Sigmoid colon (tissue), 7 donors: ENCODE measurements around the gene GLA. TPM values are rescaled to one million over a fixed set of nuclear protein-coding genes. Genes with fewer than 3 reads are reported as not detected.

Experiments used
- DNase-seq: peaks from one replicate; pipeline ENCODE4 v3.0.0-alpha.2; 2019
- H3K27ac ChIP-seq, 4 donors: fragments of 200-600 bp; sonication (generic); one replicate each; pipeline ENCODE4 v1.5.1; 2016 to 2019; ENCODE audit warnings: mild to moderate bottlenecking in 1 of 4
- H3K27me3 ChIP-seq, 3 donors: fragments of 200-600 bp; sonication (generic); one replicate each; pipeline ENCODE4 v1.5.1; 2019; ENCODE audit warnings: mild to moderate bottlenecking in 1 of 3
- H3K36me3 ChIP-seq, 4 donors: fragments of 200-600 bp; sonication (generic); one replicate each; pipeline ENCODE4 v1.5.1; 2016 to 2019
- H3K4me1 ChIP-seq, 4 donors: fragments of 200-600 bp; sonication (generic); one replicate each; pipeline ENCODE4 v1.5.1; 2017 to 2019
- H3K4me3 ChIP-seq, 4 donors: fragments of 200-600 bp; sonication (generic); one replicate each; pipeline ENCODE4 v1.5.1; 2017 to 2019; ENCODE audit warnings: mild to moderate bottlenecking in 2 of 4, moderate library complexity in 1 of 4
- H3K9me3 ChIP-seq, 4 donors: fragments of 200-600 bp in 3 of 4; sonication (generic) in 3 of 4; one replicate each; pipeline versions ENCODE4 v1.5.1 to v1.6.1; 2013 to 2019
- CTCF ChIP-seq, 4 experiments: fragments of 450-650 bp in 3 of 4; fragments of 200-600 bp in 1 of 4; IDR thresholded peaks; one replicate each; pipeline ENCODE4 v1.5.1; 2016 to 2019; ENCODE audit warnings: antibody characterized with exemption in 4 of 4, mild to moderate bottlenecking in 3 of 4, moderate library complexity in 2 of 4
- EP300 ChIP-seq, 4 donors: sonication (generic); formaldehyde crosslinking; IDR thresholded peaks; one replicate each; pipeline ENCODE4 v1.6.1; 2017; ENCODE audit warnings: antibody characterized with exemption in 4 of 4
- POLR2A ChIP-seq, 2 donors: fragments of 450-650 bp; IDR thresholded peaks; one replicate each; pipeline ENCODE4 v1.6.1; 2016; ENCODE audit warnings: antibody characterized with exemption in 2 of 2, mild to moderate bottlenecking in 2 of 2, moderate library complexity in 2 of 2
- POLR2AphosphoS5 ChIP-seq, 4 donors: sonication (generic); formaldehyde crosslinking; IDR thresholded peaks; one replicate each; pipeline ENCODE4 v1.6.1; 2017; ENCODE audit warnings: antibody characterized with exemption in 4 of 4
- WGBS, 2 donors: extraction: QIAGEN DNeasy Blood & Tissue Kit; methylation state at CpG; one replicate each; pipeline ENCODE4 v1.1.7; 2013; 5-methylcytosine and 5-hydroxymethylcytosine counted together
- intact Hi-C: fragments of 100-400 bp; cut with DNase I; formaldehyde crosslinking; loops from one replicate; pipeline ENCODE4 v1.15.1; 2023
- polyA plus RNA-seq, 3 donors: library from polyadenylated mRNA; stranded (reverse); fragments of 200-250 nt; gene quantifications; one replicate each; pipeline ENCODE4 v1.2.3, GENCODE V29; 2013
- total RNA-seq, 4 donors: library from RNA; depleted of rRNA; stranded (reverse); fragments of >200 nt; gene quantifications; one replicate each; pipeline ENCODE4 v1.1.0, GENCODE V29; 2016
- donor health status: healthy with polysubstance abuse.
- donor health status: Bipolar disorder and iron deficiency.
- donor health status: healthy.

The GLA gene
- total and polyA plus RNA-seq, 7 donors = 6.0 to 24.0 (median 14.1) TPM

- intact Hi-C loops = loop anchor here (5.0 kb wide), 1 partner anchor 47 kb away; the partner anchor contains the start of gene TIMM8A
- no peaks in the 10 kb centered on the region for H3K9me3 ChIP-seq
- peaks cover 0 to 8% (median 0%) of the 10 kb centered on the region in 4 donors for H3K4me1 ChIP-seq
- H3K27me3 ChIP-seq = no peaks in the 10 kb centered on the region
- TF ChIP-seq EP300 (IDR thresholded peaks at IDR 0.05) = no peak
- TF ChIP-seq POLR2AphosphoS5 (IDR thresholded peaks at IDR 0.05) = no peak
- no peak for TF ChIP-seq POLR2A (IDR thresholded peaks at IDR 0.05)
- TF ChIP-seq CTCF (IDR thresholded peaks at IDR 0.05) = no peak
- DNase-seq = no peak
- H3K27ac ChIP-seq = no peak overlapping the region
- no peak overlapping the region for H3K4me3 ChIP-seq
- peaks cover 0 to 11% (median 2%) of the 10 kb centered on the region in 4 donors for H3K36me3 ChIP-seq
These were observed 13.4 kb downstream of the GLA start for GRCh38 chrX:101394372-101394771.

- Histone ChIP-seq H3K4me3 (no peak overlapping the region), H3K4me1 (peaks cover 0 to 8% (median 0%) of the 10 kb centered on the region in 4 donors), H3K36me3 (peaks cover 0 to 11% (median 2%) of the 10 kb centered on the region in 4 donors), H3K9me3 (no peaks in the 10 kb centered on the region), H3K27me3 (no peaks in the 10 kb centered on the region), H3K27ac (no peak overlapping the region)
- DNase-seq = no peak
- TF ChIP-seq EP300 (IDR thresholded peaks at IDR 0.05) (no peak), POLR2A (IDR thresholded peaks at IDR 0.05) (no peak), POLR2AphosphoS5 (IDR thresholded peaks at IDR 0.05) (no peak), CTCF (IDR thresholded peaks at IDR 0.05) (no peak)
- intact Hi-C loops = loop anchor here (5.0 kb wide), 1 partner anchor 46 kb away; the partner anchor contains the start of gene TIMM8A
- WGBS, 2 donors = 57 to 82% methylated on average over 11 of the region's 11 CpGs
These were observed 14.0 kb downstream of the GLA start for GRCh38 chrX:101393530-101394305.

GRCh38 chrX:101391831-101392230 lies 15.9 kb downstream of the GLA start:
- intact Hi-C loops = loop anchor here (2.0 to 5.0 kb wide), 2 partner anchors 15 to 45 kb away; partner anchors contain the start of genes GLA and TIMM8A
- TF ChIP-seq POLR2AphosphoS5 (IDR thresholded peaks at IDR 0.05) = no peak
- 12 to 36% methylated on average over 6 of the region's 6 CpGs for WGBS, 2 donors
- DNase-seq = no peak
- Histone ChIP-seq H3K9me3 (no peaks in the 10 kb centered on the region), H3K36me3 (peaks cover 0 to 11% (median 2%) of the 10 kb centered on the region in 4 donors), H3K27me3 (no peaks in the 10 kb centered on the region), H3K4me3 (peak overlapping the region in 2 of 4 donors; percentile 46 to 53), H3K27ac (peak overlapping the region; percentile 71 to 85 (median 76)), H3K4me1 (peaks cover 0 to 8% (median 0%) of the 10 kb centered on the region in 4 donors)

- peak within 1 kb of the TSS; percentile 71 to 85 (median 76) for H3K27ac ChIP-seq
- 0 to 1% methylated on average over 47 of the region's 47 CpGs for WGBS, 2 donors
- no peaks in the 10 kb centered on the region for H3K9me3 ChIP-seq
- TF ChIP-seq POLR2A (IDR thresholded peaks at IDR 0.05) = peak; percentile 71 to 75
- TF ChIP-seq CTCF (IDR thresholded peaks at IDR 0.05) = peak in 3 of 4 experiments; percentile 32 to 53 (median 49)
- TF ChIP-seq POLR2AphosphoS5 (IDR thresholded peaks at IDR 0.05) = peak; percentile 93 to 97 (median 95)
- no peak for TF ChIP-seq EP300 (IDR thresholded peaks at IDR 0.05)
- intact Hi-C loops = loop anchor here (2.0 to 5.0 kb wide), 2 partner anchors 16 to 44 kb away; partner anchors contain the start of genes GLA and TIMM8A
- peaks cover 0 to 8% (median 0%) of the 10 kb centered on the region in 4 donors for H3K4me1 ChIP-seq
- H3K27me3 ChIP-seq = no peaks in the 10 kb centered on the region
- peak within 1 kb of the TSS; percentile 24 to 53 (median 50) for H3K4me3 ChIP-seq
- H3K36me3 ChIP-seq = peaks cover 0 to 10% (median 2%) of the 10 kb centered on the region in 4 donors
- peak; percentile 92 for DNase-seq
These were observed 16.8 kb downstream of the GLA start, which contains the start of gene RPL36A for GRCh38 chrX:101390664-101391525. TSS of gene RPL36A (plus strand) at chrX:101391011. CDS start at chrX:101391044, 33 bp downstream.
